HG02938 (cell line): Measurements from ENCODE around the gene LRRC27.

Experiments
- ATAC-seq: cut with Tn5 transposase; IDR thresholded peaks from one replicate; pipeline ENCODE4 v1.9.1; 2021; ENCODE audit warnings: mild to moderate bottlenecking, moderate library complexity; ENCODE audit not compliant: unreplicated experiment

The LRRC27 gene

GRCh38 chr10:132387764-132388210, 55.8 kb downstream of the LRRC27 start:
- ATAC-seq, result no peak

- ATAC-seq, result no peak
These were observed 57.0 kb downstream of the LRRC27 start for GRCh38 chr10:132388891-132389432.

DNA sequence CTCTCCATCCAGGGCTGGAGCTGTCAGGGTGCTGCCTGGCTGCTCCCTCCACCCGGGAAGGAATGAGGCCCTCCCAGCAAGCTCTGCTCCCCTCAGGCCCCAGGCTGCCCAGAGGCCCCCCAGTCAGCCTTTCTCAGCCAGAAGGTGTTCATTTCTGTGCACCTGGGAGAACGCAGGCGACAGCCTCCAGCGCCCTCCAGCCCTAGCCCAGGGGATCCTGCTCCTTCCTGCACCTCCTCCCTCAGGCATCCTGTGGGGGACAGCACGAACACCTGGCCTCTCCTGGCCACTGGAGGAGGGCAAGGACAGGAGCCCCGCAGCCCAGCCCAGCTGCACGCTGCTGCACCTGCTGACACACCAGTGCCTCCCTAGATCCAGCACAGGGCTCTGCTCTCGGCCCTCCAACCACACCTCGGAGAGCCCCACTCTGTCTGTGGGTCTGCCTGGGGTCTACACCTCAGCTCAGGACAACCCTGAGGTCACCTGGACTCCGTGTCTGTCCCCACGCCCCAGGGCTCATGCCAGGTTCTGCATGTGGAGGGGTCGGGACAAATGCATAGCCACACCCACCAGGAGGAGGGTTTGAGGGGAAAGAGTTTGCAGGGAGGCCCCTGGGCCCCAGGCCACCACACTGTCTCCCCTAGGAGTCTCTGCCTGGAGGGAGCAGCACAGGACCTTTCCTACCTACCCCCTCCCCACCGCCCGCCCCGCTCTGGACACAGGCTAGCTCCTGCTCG, 57.6 kb downstream of the LRRC27 start:
- ATAC-seq, result no peak

GRCh38 chr10:132390170-132390920, 58.4 kb downstream of the LRRC27 start:
- no peak for ATAC-seq

- ATAC-seq, result no peak
These were observed 59.1 kb downstream of the LRRC27 start for GRCh38 chr10:132390921-132391675.

- ATAC-seq, result no peak
These were observed 59.7 kb downstream of the LRRC27 start for GRCh38 chr10:132391676-132392020.

- ATAC-seq, result no peak
These were observed 60.3 kb downstream of the LRRC27 start for GRCh38 chr10:132392184-132392800.

DNA sequence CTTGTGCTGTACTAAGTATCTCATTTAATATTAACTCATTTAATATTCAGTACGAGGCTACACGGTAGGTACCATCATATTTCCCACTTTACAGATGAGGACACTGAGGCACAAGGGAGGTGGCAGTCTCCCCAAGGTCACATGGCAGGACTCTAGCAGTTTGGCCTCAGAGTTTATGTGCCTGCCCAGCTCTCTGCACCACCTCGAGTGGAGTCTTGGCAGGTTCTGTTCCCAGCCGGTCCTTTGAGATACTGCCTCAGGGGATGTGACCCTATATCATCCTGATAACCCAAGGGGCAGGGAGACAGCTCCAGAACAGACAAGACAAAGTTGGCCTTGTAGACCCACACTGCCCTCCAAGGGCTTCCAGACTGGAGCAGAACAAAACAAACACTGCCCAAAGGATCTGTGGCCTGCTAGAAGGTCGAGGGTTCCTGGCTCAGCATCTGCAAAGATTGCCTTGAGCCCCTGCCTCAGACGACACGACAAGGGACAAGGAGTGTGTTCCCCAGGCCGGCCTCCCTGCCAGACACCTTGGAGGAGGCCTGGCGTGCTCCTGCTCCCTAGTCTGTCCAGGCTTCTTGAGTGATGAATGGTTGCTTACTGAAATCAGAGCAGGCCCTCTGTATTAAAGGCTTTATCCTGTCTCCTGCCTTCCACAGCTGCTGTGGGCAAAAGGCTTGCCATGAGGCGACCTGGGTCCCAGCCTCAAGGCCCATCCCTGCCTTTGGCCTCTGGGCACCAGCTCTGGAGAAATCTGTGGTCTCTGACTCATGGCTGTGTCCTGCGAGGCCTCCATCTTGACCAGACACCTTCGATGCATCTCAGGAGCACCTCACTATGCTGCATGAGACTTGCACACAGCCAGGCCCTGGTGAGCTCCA, 61.1 kb downstream of the LRRC27 start:
- no peak for ATAC-seq

GRCh38 chr10:132393695-132394181, 61.7 kb downstream of the LRRC27 start:
- no peak for ATAC-seq

GRCh38 chr10:132394201-132394811, 62.3 kb downstream of the LRRC27 start:
- no peak for ATAC-seq

- no peak for ATAC-seq
These were observed 63.1 kb downstream of the LRRC27 start for GRCh38 chr10:132394936-132395703.

GRCh38 chr10:132395704-132396493, 63.9 kb downstream of the LRRC27 start:
- ATAC-seq, result peak; percentile 14

DNA sequence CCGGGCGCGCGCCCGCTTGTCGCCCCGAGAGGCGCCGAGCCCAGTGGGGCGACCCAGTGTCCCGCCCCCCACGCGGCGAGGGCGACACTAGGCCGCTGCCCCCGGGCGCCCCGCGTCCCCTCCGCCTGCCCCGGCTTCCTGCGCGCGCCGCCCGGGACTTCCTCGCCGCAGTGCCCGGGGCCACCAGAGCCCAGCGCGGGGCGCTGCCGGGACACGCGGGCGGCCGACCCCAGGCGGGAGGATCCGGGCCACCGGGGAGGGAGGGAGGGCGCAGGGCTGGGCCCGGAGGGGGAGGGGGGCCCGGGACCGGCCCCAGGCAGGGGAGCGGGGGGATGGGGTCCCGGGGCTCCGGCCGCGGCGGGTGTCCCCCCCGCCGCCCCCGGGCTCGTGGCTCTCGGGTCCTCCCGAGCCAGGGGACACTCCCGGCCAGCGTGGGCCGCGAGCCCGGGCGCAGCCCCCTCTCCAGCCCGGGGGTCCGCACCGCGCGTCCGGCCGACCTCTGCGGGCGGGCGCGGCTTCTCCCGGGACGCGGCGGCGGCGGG, 64.6 kb downstream of the LRRC27 start:
- peak; percentile 40 for ATAC-seq

DNA sequence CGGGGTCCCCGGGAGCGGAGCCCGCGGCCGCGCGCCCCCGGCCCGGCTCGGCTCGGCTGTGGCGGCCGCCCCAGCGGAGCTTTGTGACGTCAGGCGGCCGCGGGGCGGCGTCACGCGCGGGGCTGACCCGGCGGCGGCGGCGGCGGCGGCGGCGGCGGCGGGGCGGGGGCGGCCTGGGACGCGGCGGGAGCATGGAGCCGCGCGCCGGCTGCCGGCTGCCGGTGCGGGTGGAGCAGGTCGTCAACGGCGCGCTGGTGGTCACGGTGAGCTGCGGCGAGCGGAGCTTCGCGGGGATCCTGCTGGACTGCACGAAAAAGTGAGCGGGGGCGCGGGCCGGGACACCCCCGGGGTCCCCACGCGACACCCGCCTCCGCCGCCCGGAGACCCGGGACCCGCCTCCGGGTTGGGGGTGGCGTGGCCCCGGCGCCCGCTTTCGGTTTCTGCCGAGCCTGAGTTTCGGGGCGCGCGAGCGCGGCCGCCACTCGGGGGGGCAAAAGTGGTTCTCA, 65.1 kb downstream of the LRRC27 start, which contains the start of gene PWWP2B:
Gene PWWP2B, plus strand, starts transcription at position 165 of the 506 bp plus-strand sequence. Its CDS starts 27 bp downstream, at position 192.
- ATAC-seq, result no peak

- peak; percentile 26 for ATAC-seq
These were observed 65.9 kb downstream of the LRRC27 start for GRCh38 chr10:132397671-132398565.

DNA sequence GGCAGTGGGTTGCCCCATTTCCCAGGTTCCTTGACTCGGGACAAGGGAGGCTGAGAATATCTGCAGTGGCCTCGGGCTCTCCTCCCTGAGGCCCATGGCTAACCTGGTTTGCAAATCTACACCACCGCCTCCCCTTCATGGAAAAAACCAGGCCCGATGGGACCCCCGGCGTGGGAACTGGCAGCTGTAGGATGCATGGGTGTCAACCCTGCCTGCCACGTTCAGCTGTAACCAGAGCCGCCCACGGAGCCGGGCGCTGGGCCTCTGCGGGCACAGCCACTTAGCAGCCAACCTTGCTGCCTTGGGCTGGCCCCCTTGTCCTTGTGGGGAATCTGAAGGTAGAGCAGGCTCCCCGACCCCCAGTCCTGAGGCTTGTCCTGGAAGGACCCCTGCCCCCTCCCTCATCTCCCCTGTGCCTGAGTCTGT, 66.6 kb downstream of the LRRC27 start:
- ATAC-seq, result no peak
